GM12878 (cell line): Measurements from ENCODE around the gene PPP1R9B. TPM values are rescaled to one million over a fixed set of nuclear protein-coding genes. Genes with fewer than 3 reads are reported as not detected.

Experiments
- ATAC-seq: fragments of 200-7000 bp; cut with Tn5 transposase; 3 replicates; pipeline ENCODE4 v1.9.1; 2020; ENCODE audit warnings: mild to moderate bottlenecking, moderate library complexity
- BruUV-seq: library from RNA; stranded (reverse); fragments of 400-500 nt; replicated peaks from 2 replicates; lab custom pipeline; 2021; lab: Mats Ljungman, UMichigan
- CTCF ChIA-PET: fragments of 300-600 bp; sonication (Branson Sonifier 250); formaldehyde crosslinking; extraction: SDS; loops from one replicate; lab custom pipeline; 2021; ENCODE audit warnings: inconsistent platforms; lab: Yijun Ruan, JAX
- POLR2A ChIA-PET: fragments of 350-600 bp; formaldehyde crosslinking; extraction: SDS; loops from one replicate; lab custom pipeline; 2021; ENCODE audit warnings: inconsistent platforms; lab: Charles Lee
- RAD21 ChIA-PET: fragments of 300-600 bp; sonication (Branson Sonifier 250); formaldehyde crosslinking; loops from one replicate; lab custom pipeline; 2023; ENCODE audit warnings: antibody characterized with exemption; ENCODE audit not compliant: unreplicated experiment; lab: Charles Lee
- SMC1A ChIA-PET: fragments of 300-600 bp; sonication (Branson Sonifier 250); formaldehyde crosslinking; loops from one replicate; lab custom pipeline; 2023; ENCODE audit not compliant: unreplicated experiment, uncharacterized antibody; lab: Charles Lee
- DNase-seq: peaks from one replicate; pipeline ENCODE4 v3.0.0-alpha.2; 2011; ENCODE audit warnings: low read depth, low spot score
- FAIRE-seq: peaks from 3 replicates; lab custom pipeline; 2011; peaks lifted over from hg19 to GRCh38; lab: Jason Lieb, UNC
- H2AFZ ChIP-seq: 2 replicates; pipeline ENCODE4 v1.6.0; 2011; ENCODE audit warnings: low read depth, low read length, control low read depth; ENCODE audit not compliant: control insufficient read depth
- H3K27ac ChIP-seq: 2 replicates; pipeline ENCODE4 v1.5.1; 2011; ENCODE audit warnings: control low read depth; ENCODE audit not compliant: control insufficient read depth, insufficient read depth
- H3K27me3 ChIP-seq, 2 experiments: replicated peaks in 1 of 2; 2 replicates each; pipeline versions ENCODE4 v1.6.0 to v1.6.1; 2011; ENCODE audit warnings: low read length in 1 of 2; ENCODE audit not compliant: control insufficient read depth in 2 of 2, insufficient read depth in 2 of 2
- H3K36me3 ChIP-seq, 2 experiments: 2 replicates each; pipeline ENCODE4 v1.5.1; 2011; ENCODE audit warnings: low read length in 1 of 2; ENCODE audit not compliant: control insufficient read depth in 2 of 2, insufficient read depth in 2 of 2
- H3K4me1 ChIP-seq: 2 replicates; pipeline ENCODE4 v1.6.1; 2011; ENCODE audit warnings: mild to moderate bottlenecking, low read length, moderate library complexity, mixed read lengths; ENCODE audit not compliant: control insufficient read depth, insufficient read depth
- H3K4me2 ChIP-seq: 2 replicates; pipeline ENCODE4 v1.6.0; 2011; ENCODE audit warnings: control low read depth; ENCODE audit not compliant: control insufficient read depth, insufficient read depth
- H3K4me3 ChIP-seq: fragments of 200-600 bp; sonication (generic); 2 replicates; pipeline ENCODE4 v1.5.1; 2016
- H3K79me2 ChIP-seq: 2 replicates; pipeline ENCODE4 v1.6.0; 2011; ENCODE audit warnings: low read length; ENCODE audit not compliant: control insufficient read depth, insufficient read depth
- H3K9ac ChIP-seq: 2 replicates; pipeline ENCODE4 v1.8.0; 2011; ENCODE audit warnings: low read length, control low read depth, mixed read lengths; ENCODE audit not compliant: control insufficient read depth, insufficient read depth
- H3K9me3 ChIP-seq: replicated peaks from 3 replicates; pipeline ENCODE4 v1.5.1; 2011; ENCODE audit warnings: mild to moderate bottlenecking, low read length; ENCODE audit not compliant: control insufficient read depth, insufficient read depth
- H4K20me1 ChIP-seq: 2 replicates; pipeline ENCODE4 v1.6.0; 2011; ENCODE audit not compliant: control insufficient read depth, insufficient read depth
- CUX1 ChIP-seq: IDR thresholded peaks from 2 replicates; pipeline ENCODE4 v1.6.1; 2012; ENCODE audit warnings: improper control_type of control experiment, low read depth, low read length; ENCODE audit not compliant: insufficient replicate concordance
- MYC ChIP-seq: IDR thresholded peaks from 2 replicates; pipeline ENCODE4 v1.6.1; 2011; ENCODE audit warnings: mild to moderate bottlenecking, low read length, moderate library complexity, inconsistent platforms; ENCODE audit not compliant: insufficient read depth, insufficient replicate concordance, insufficient read length, severe bottlenecking
- SMARCA5 ChIP-seq: fragments of 450-650 bp; IDR thresholded peaks from 2 replicates; pipeline ENCODE4 v1.6.1; 2017; ENCODE audit warnings: mild to moderate bottlenecking
- ZNF24 ChIP-seq: fragments of 450-650 bp; IDR thresholded peaks from 2 replicates; pipeline ENCODE4 v1.6.1; 2017; ENCODE audit warnings: antibody characterized with exemption, mild to moderate bottlenecking
- WGBS: methylation state at CpG from one replicate; pipeline ENCODE4 v1.1.6; 2016; ENCODE audit warnings: low lambda C conversion rate; ENCODE audit not compliant: insufficient replicate concordance, insufficient coverage; ENCODE audit errors: missing lambda C conversion rate; 5-methylcytosine and 5-hydroxymethylcytosine counted together
- in situ Hi-C: fragments of 300-500 bp; cut with MboI; formaldehyde crosslinking; loops from 9 replicates; pipeline ENCODE4 v1.14.3; 2018; ENCODE audit warnings: mixed read lengths
- intact Hi-C: fragments of 100-400 bp; cut with micrococcal nuclease; formaldehyde crosslinking; loops from one replicate; pipeline ENCODE4 v1.14.2; 2022; ENCODE audit not compliant: unreplicated experiment
- polyA plus RNA-seq, 11 experiments: library from polyadenylated mRNA; depleted of rRNA in 4 of 11; unstranded in 6 of 11; stranded (reverse) in 5 of 11; fragments of >200 nt; fragmentation: Nextera tagmentation in 4 of 11; fragmentation: Illumina TruSeq in 1 of 11; extraction: Ambion mirVana in 4 of 11; extraction: Trizol in 1 of 11; gene quantifications; 1 replicate in 1 of 11; 2 replicates in 10 of 11; pipeline versions ENCODE4 v1.2.1 to v1.2.3, GENCODE V29; 2011 to 2016; ENCODE audit warnings: inconsistent platforms in 2 of 11, missing spikeins in 2 of 11, low read depth in 1 of 11
- total RNA-seq, 4 experiments: library from RNA; depleted of rRNA in 3 of 4; stranded (reverse); fragments of >200 nt in 3 of 4; fragmentation: Illumina TruSeq in 1 of 4; extraction: Trizol in 1 of 4; gene quantifications; 2 replicates each; pipeline versions ENCODE4 v1.2.1 to v1.2.3, GENCODE V29; 2013 to 2021

The PPP1R9B gene
- total and polyA plus RNA-seq, 10 of the 15 experiments (the other 5 are each of a cell fraction or from before 2014, with no cell fraction given), result 0.20 to 107 (median 37.5) TPM

DNA sequence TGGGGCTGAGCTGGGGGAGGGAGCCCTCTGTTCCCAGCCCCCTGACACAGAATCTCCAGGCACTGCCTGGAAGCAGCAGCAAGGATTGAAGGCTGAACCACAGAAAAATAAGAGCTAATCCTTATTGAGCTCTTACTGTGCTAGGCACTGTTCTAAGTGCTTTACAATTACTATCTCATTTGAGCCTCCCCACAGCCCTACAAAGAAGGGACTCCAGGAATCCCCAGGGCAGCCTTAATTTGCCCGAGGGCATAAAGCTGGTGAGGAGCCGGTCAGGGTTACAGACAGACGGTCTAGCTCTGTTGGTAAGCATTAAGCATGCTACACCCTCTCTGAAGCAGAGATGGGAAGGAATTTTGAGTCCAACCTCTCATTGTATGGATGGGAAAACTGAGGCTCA, 27.5 kb downstream of the PPP1R9B start:
- intact Hi-C loops (no loop called here), in situ Hi-C loops (no loop called here)
- TF ChIP-seq SMARCA5, result no peak
- TF ChIP-seq ZNF24, result no peak
- no peak for TF ChIP-seq MYC
- TF ChIP-seq CUX1, result no peak
- no peak overlapping the region for H2AFZ ChIP-seq
- DNase-seq (no peak), FAIRE-seq (no peak), ATAC-seq (no peak; the same call in 2 of the 3 replicates)
- H3K9ac ChIP-seq, result no peak overlapping the region
- H3K27ac ChIP-seq, result no peak overlapping the region
- BruUV-seq, result no TSS peak
- no peak overlapping the region for H3K4me2 ChIP-seq
- no peaks in the 10 kb centered on the region for H4K20me1 ChIP-seq
- RAD21 ChIA-PET, result interaction anchor here (1.1 kb wide), 1 partner anchor 47 kb away, joined by 4 read pairs; no protein-coding TSS in a partner anchor
- 71% methylated on average over 3 of the region's 3 CpGs for WGBS
- CTCF ChIA-PET, result interaction anchor here (0.7 to 5.0 kb wide), 8 partner anchors 8 to 47 kb away, joined by 3 to 21 read pairs (median 6); partner anchors contain the start of gene PDK2
- no peaks in the 10 kb centered on the region for H3K79me2 ChIP-seq
- peaks cover 3 to 5% of the 10 kb centered on the region in 2 experiments; a peak in 3 of 4 replicates for H3K27me3 ChIP-seq
- no peaks in the 10 kb centered on the region for H3K36me3 ChIP-seq
- H3K4me3 ChIP-seq, result no peak overlapping the region
- H3K4me1 ChIP-seq, result no peaks in the 10 kb centered on the region
- SMC1A ChIA-PET, result interaction anchor here (0.7 to 1.0 kb wide), 2 partner anchors 25 to 46 kb away, joined by 3 read pairs; no protein-coding TSS in a partner anchor
- POLR2A ChIA-PET, result interaction anchor here (1.0 kb wide), 1 partner anchor 9 kb away, joined by 4 read pairs; no protein-coding TSS in a partner anchor
- H3K9me3 ChIP-seq, result no peaks in the 10 kb centered on the region
